Endometrium (tissue), 2 donors: ENCODE measurements around the gene LTBP4.
"Not testable (repeated sequence)": the region's sequence is repeated elsewhere in the genome, so short reads cannot be mapped to it uniquely, and the experiment has no call there.

Source experiments
- FAIRE-seq: peaks from 2 replicates; lab custom pipeline; 2012; peaks lifted over from hg19 to GRCh38; lab: Jason Lieb, UNC
- donor health status: control.
- donor health status: control.

Gene LTBP4

DNA sequence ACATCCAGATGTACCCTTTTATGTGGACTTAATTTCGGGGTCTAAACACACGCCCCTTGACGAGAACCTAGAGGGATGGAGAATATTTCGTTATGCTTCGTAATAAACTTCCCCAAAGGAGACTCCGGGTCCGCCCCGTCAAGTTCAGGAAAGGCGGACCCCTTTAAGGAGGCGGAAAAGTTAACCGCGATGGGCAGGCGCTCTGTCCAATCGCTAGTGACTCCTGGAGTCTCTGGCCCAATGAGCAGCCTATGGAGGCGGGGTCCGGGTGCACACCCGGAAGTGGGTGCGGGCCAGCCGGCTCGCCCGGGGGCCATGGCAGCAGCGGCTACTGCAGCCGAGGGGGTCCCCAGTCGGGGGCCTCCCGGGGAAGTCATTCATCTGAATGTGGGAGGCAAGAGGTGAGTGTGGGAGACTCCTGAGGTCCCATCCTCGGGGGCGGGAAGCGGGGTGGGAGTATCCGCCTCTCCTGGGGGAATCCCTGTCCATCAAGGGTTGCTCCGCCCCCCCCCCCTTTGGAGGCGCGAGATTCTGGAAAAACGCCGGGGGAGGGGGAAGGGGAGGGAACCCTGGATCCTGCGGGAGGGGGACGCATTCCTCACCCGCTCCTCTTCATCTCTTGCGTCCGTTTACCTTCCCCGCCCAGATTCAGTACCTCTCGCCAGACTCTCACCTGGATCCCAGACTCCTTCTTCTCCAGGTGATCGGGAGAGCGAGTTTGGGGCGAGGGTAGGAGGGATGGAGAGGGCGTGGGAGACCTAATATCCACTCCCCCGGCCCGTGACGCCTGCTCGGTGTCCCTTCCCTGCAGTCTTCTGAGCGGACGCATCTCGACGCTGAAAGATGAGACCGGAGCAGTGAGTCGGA lies 24.4 kb upstream of the LTBP4 start, which contains the start of gene SHKBP1:
SHKBP1 (plus strand) TSS at position 289 of the 867 bp plus-strand sequence; CDS start at position 316, 27 bp downstream.
- FAIRE-seq = peak; percentile 68

DNA sequence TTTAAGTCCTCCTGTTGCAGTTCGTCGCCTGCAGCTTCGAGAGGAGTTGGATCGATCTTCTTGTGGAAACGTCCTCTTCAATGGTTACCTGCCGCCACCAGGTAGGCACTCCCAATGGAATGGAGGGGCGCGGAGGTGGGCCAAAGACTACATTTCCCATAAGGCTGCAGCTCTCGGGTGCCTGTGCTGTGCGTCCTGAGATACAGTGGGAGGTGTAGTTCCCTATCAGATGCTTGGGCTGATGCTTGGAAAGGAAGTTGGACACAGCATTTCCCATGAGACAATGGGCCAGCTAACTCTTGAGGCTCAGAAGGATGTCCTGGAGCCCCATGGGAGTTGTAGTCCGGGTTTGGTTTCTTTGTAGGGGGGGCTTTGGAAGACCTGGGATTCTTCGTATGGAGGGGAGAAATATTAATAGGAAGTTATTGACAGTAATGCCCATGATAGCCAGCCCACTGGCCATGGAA lies 22.7 kb upstream of the LTBP4 start:
- no peak for FAIRE-seq

DNA sequence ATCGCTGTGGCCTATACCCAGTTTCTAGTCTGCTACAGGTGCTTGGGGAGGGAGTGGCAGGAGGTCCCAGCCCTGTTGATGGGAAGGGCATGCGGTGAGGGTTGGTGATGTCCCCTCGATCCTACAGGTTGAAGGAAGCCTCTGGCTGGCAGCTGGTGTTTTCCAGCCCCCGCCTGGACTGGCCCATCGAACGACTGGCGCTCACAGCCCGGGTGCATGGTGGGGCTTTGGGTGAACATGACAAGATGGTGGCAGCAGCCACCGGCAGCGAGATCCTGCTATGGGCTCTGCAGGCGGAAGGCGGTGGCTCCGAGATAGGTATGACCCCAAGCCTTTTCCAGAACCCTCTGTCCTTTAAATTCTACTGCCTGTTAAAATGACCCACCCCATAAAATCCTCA lies 20.6 kb upstream of the LTBP4 start:
- FAIRE-seq = no peak

DNA sequence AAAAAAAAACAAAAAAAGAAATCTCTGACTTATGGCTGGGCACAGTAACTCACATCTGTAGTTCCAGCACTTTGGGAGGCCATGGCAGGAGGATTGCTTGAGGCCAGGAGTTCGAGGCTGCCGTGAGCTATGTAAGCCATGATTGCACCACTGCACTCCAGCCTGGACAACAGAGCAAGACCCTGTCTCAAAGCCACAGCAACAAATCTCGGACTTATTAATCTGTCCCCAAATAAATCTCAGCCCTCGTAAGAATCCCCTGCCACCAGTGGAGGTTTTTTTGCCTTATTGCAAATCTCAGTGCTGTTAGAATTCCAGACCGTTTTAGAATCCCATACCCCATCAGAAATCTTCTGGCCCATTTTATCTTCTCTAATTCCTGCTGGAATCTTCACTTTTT lies 19.6 kb upstream of the LTBP4 start:
- no peak for FAIRE-seq

DNA sequence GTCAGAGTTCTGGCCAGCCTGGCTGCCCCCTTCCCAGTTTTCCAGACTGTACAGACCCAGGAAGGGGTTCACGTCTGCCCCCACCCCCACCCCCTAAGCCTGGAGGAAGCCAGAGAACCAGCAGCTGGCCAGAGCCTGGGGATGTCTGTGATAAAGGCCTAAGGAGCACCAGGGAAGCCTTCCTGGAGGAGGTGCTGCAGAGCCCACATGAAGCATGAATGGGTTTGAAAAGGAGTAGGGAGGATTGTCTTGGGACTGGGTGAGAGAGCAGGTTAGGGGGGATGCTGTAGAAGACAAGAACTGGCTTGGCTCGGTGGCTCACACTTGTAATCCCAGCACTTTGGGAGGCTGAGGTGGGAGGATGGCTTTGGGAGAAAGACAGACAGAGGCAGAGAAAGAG lies 18.7 kb upstream of the LTBP4 start:
- no peak for FAIRE-seq

DNA sequence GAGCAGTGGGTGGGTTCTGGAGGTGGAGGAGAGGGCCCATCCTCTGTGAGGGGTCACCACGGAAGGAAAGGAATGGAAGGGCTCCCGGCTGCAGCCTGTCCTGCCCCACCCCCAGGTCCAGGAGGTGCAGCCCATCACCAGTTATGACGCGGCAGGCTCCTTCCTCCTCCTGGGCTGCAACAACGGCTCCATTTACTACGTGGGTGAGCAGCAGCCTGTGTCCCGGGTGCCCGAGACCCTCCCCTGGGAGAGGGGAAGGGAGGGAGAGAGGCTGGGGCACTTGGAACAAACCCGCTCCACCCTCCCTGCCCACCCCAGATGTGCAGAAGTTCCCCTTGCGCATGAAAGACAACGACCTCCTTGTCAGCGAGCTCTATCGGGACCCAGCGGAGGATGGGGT lies 17.9 kb upstream of the LTBP4 start:
- FAIRE-seq = no peak

DNA sequence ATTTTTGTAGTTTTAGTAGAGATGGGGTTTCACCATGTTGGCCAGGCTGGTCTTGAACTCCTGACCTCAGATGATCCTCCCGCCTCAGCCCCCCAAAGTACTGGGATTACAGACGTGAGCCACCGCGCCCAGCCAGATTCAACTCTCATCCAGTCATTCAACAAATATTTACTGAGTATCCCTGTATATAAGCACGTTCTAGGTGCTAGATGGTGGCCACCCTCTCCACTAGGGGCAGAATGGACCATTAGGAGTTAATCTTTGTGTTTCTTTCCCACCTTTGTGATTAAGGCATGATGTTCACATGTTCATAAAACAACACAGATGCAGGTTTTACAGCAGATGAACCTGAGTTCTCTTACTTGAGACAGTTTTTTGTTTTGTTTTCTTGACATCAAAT lies 17.2 kb upstream of the LTBP4 start:
- FAIRE-seq = no peak

DNA sequence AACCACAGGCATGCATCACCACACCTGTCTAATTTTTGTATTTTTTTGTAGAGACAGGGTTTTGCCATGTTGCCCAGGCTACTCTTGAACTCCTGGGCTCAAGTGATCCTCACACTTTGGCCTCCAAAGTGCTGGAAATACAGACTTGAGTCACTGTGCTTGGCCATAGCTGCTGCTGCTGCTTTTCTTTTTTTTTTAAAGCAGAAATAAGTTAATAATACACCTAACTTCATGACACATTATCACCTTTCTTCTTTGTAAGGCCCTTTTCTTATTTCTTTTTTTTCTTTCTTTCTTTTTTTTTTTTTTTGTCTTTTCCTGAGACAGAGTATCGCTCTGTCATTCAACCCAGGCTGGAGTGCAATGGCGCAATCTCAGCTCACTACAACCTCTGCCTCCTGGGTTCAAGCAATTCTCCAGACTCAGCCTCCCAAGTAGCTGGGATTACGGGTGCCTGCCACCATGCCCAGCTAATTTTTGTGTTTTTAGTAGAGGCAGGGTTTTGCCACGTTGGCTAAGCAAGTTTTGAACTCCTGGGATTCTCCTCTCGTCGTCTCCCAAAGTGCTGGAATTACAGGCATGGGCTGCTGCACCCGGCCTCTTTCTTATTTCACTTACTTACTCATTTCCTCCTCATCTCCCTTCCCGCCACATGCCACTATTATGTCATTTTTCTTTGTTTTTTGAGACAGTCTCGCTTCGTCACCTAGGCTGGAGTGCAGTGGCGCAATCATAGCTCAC lies 15.8 kb upstream of the LTBP4 start:
- FAIRE-seq = no peak

DNA sequence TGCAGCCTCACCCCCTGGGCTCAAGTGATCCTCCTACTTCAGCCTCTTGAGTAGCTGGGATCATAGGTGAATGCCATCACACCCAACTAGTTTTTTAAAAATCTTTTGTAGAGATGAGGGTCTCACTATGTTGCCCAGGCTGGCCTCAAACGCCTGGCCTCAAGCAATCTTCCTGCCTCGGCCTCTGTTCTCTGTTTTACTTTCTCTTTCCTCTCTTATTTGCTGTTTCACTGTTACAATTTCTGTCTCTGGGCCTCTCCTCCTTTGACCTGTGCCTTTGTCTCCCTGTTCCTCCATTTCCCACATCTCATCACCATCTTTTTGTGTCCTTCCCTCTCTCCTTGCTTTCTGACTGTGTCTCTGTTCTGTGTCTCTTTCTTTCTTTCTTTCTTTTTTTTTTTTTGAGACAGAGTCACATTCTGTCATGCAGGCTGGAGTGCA lies 15.2 kb upstream of the LTBP4 start:
- FAIRE-seq = no peak

DNA sequence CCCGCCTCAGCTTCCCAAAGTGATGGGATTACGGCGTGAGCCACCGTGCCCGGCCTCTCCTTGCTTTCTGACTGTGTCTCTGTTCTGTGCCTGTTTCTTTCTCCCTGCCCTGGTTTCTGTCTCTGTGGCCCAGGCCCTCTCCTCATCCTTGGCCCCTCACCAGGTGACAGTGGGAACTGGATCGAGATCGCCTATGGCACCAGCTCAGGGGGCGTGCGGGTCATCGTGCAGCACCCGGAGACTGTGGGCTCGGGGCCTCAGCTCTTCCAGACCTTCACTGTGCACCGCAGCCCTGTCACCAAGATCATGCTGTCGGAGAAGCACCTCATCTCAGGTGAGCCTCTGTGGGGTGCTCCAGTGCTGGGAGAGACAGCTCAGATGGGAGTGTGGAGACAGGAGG lies 14.6 kb upstream of the LTBP4 start:
- no peak for FAIRE-seq

DNA sequence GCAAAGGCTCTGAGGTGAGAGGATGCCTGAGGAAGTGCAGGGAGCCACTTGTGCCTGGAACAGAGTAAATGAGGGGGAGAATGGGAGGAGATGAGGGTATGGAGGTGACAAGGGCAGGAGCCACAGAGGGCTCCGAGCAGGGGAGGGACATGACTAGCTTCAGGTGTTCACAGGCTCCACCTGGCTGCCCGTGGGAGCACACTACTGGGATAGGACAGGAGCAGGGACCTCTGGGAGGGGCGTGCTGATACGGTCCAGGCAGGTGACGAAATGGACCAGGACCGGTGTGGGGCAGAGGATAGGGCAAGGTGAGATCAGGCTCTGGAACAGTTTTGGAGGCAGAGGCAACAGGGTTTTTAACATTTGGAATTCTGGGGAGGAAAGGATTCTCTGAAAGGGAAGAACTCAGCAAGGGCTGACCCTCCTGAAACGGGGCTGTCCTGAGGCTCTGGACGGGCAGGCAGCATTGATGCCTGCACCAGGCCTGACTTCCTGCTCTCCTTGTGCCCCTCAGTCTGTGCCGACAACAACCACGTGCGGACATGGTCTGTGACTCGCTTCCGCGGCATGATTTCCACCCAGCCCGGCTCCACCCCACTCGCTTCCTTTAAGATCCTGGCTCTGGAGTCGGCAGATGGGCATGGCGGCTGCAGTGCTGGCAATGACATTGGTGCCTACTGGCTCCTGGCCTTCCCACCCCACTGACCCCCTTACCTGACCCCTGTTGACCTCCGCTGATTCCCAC lies 12.9 kb upstream of the LTBP4 start:
- FAIRE-seq = no peak

DNA sequence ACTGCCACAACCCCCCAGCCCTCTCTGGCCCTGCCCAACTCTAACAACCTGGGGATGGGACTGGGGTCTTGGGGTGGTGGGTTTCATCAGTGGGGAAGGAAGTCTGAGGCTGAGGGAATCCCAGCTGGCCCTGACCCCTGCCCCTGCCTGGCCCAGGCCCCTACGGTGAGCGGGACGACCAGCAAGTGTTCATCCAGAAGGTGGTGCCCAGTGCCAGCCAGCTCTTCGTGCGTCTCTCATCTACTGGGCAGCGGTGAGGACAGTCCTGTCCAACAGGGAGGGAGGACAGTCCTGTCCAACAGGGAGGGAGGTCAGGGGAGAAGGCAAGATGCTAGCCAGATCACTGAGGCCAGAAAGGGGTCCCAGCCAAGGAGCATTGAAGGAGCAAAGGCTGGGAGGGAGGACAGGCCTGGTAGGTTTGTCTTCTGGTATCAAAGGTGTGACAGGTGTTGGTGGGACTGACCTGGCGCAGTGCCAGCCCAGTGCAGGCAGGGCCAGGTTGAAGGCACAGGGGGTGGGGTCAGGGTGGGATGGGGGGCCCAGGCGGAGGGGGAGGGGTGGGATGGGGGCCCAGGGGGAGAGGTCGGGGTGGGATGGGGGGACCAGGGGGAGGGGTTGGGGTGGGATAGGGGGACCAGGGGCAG lies 12.1 kb upstream of the LTBP4 start:
- FAIRE-seq = no peak

DNA sequence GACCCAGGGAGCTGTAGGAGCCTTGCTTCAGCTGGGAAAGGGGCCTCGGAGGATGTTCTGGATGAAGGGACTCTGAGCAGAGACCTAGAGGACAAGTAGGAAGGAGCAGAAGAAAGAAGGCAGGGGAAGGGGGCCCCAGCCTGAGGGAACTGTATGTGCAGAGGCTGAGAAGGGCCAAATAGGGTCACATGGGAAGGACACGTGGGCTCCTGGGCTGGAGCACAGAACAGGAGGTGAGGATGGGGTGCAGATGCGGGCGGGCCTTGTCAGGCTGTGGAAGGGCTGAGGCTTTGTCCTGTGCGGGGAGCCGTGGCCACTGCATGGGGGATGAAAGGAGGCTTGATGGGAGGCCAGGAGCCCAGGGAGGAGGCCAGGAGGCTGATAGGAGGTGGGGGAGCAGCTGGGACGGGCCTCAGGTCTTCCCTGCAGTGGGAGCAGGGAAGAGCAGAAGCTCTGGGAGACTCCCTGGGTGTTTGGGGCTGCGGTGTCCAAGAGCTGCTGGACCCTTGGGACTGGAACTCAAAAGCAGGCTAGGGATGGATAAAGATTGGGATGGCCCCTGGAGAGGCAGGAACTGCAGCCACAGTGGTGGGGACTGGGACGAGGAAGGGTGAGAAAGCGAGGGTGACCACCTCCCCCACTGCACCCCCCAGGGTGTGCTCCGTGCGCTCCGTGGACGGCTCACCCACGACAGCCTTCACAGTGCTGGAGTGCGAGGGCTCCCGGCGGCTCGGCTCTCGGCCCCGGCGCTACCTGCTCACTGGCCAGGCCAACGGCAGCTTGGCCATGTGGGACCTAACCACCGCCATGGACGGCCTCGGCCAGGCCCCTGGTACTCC lies 11.4 kb upstream of the LTBP4 start:
- FAIRE-seq = no peak

DNA sequence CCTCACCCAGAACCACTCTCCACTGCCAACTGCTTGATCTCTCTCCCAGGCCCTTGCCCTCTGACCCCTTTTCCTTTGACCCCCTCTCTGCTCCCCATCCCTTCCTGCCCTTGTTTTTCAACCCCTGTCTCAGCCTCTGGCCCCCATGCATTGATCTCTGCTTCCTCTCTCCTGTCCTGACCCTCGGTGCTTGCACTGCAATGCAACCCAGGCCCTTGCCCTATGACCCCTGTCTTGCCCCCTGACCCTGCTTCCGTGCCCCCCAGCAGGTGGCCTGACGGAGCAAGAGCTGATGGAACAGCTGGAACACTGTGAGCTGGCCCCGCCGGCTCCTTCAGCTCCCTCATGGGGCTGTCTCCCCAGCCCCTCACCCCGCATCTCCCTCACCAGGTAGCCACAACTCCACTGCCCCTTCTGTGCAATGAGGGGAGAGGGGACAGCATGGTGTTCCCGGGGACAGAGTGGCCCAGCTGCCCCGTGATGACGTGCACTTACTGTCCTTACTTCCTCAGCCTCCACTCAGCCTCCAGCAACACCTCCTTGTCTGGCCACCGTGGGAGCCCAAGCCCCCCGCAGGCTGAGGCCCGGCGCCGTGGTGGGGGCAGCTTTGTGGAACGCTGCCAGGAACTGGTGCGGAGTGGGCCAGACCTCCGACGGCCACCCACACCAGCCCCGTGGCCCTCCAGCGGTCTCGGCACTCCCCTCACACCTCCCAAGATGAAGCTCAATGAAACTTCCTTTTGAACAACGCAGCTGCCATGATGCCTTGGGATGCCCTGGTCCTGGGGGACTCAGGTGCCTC lies 10.5 kb upstream of the LTBP4 start:
- no peak for FAIRE-seq

DNA sequence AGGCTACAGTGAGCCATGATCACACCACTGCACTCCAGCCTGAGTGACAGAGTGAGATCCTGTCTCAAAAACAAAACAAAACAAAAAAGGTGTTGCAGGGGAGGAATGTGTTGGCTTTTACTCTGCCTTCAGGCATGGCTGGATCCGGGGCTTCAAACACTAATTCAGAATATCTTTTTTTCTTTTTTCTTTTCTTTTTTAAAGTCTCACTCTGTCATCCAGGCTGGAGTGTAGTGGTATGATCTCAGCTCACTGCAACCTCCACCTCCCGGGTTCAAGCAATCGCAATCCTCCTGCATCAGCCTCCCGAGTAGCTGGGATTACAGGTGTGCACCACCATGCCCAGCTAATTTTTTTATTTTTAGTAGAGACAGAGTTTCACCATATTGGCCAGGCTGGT lies 9.4 kb upstream of the LTBP4 start:
- FAIRE-seq = not testable (repeated sequence)

DNA sequence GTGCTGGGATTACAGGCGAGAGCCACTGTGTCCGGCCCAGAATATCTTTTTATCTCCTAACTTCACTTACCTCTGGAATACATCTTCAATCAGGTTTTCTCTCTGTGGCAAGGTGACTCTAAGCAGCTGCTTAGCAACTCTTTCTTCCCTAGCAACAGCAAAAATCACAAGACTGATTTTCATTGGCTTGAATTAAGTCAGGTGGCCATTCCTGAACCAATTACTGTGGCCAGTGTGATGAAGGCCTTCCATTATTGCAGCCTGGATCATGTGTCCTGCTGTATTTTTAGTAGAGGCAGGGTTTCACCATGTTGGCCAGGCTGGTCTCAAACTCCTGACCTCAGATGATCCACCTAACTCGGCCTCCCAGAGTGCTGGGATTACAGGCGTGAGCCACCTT lies 9.0 kb upstream of the LTBP4 start:
- FAIRE-seq = no peak

DNA sequence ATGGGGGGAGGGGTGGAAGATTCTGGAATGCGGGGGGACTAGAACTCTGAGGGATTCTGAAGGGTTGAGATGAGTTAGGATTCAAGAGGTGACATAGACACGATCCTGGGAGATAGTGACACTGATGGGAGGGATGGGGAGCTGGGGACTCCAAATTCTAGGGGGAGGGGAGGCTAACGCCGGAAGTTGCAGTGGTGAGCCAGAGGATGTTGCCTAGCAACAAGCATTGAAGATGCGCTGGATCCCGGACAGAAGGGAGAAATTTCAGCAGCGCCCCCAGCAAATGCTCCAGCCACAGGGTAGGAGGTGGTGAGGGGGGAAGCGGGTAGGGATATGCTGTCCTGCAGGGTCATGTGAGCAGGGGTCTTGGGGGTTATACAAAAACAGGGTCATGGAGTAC lies 6.9 kb upstream of the LTBP4 start:
- no peak for FAIRE-seq

DNA sequence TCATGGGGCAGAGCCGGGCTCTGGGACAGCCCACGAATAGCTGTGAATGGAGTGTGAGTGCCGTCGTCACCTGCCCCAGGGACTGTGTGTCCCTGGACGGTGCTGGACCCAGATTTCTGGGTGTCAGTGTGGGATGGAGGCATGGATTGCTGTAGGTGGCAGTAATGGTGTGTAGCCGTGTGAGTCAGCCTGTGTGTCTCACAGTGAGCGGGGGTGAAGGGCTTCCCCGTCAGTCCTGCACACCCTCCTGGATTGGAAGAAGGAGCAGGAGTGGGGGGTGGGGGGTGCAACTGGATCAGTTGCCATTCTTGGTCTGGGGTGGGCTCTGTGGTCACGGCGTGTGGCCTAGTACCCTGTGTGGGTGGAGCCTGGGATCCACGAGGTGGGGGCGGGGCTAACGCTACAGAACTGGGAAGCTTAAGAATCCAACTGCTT lies 6.5 kb upstream of the LTBP4 start:
- no peak for FAIRE-seq

DNA sequence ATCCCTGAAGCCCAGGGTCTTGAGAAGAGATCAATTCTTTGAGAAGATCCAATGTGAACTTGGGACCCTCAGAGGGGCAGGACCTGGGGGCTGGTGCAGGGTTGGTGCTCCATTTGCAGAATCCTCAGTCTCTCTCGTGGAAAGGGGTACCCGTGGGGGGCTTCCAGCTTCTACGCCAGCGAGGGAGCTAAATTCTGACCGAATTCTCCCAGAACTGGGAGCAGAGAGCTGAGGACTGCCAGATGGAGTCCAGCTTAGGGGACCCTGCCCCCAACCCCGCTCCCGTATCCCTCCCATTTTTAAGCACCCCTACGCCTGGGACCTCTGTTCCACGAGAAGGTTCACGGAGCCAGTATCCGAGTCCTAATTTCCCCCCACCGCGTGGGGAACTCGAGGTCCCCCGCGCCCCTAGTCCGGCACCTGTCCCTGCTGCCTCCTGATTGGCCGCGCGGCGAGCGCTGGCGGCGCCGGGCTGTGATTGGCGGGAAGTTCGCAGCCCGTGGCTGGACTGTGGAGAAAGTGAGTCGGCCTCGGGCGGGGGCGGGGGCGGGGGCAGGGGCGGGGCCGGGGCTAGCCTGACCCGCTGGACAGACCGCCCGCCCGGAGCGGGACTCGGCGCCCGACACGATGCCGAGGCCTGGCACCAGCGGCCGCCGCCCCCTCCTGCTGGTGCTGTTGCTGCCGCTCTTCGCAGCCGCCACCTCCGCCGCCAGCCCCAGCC lies 4.4 kb upstream of the LTBP4 start:
- FAIRE-seq = no peak
